Measurements from ENCODE around the gene CTSV.
"Not testable (repeated sequence)": the region's sequence is repeated elsewhere in the genome, so short reads cannot be mapped to it uniquely, and the experiment has no call there.

The CTSV gene

GRCh38 chr9:97039514-97039860 is 545 bp upstream of the CTSV start:
- no peak for TF ChIP-seq CTCF (IDR thresholded peaks at IDR 0.05; ENCODE audit: low read depth, low read length, missing control alignments)

GRCh38 chr9:97023505-97023904 is 15.4 kb downstream of the CTSV start:
- H3K4me3 ChIP-seq (ENCODE audit: low read depth, low read length); DNase-seq (ENCODE audit: low read depth): not testable (repeated sequence)

More at GRCh38 chr9:97039514-97039860, 545 bp upstream of the CTSV start:
- peak overlapping the region; percentile 54 for H3K4me3 ChIP-seq (ENCODE audit: low read depth, low read length)
- DNase-seq (ENCODE audit: low read depth), result no peak

DNA sequence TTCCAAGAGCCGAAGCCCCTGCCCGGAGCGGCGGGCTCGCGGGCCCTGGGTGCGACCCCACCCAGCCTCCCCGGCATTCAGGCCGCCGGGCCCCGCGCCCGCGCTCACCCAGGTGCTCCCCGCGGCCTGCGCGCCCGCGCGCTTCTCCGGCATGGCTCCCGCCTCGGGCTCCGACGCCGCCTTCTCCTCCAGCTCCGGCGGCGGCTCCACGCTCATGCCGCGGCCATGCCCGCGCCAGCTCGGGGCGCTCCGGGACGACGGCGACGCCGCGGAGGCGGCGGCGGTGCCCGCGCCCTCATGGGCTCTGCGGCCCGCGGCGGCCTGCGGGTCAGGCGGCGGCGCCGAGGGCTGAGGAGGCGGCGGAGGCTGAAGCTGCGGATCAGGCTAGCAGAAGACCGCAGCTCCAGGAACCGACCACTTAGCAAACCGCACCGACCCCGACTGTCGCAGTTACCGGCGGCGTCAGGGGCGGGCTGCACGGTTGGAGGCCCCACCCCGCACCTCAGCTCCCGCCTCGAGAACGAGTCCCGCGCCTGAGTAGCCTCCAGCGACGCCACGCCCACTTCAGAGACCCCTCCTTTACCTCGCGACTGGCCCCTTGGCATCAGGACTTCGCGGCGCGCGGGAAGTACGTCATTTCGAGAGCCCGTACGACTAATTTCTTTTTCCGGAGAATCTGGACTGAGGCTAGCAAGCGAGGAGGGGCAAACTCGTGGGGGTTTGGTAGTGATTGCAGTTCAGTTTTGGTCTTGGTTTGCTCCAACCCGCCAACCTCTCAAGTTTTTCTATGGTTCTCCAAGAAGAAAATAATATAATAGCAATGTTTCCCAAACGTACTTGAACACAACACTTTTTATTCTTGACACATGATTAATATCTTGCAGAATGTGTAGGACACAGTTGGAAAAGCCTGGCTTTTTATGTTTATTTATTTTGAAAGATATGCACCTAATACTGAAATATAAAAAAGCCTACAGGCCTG is 25.5 kb downstream of the CTSV start:
- DNase-seq (ENCODE audit: low read depth), result peak; percentile 22
- peak overlapping the region; percentile 65 for H3K4me3 ChIP-seq (ENCODE audit: low read depth, low read length)

DNA sequence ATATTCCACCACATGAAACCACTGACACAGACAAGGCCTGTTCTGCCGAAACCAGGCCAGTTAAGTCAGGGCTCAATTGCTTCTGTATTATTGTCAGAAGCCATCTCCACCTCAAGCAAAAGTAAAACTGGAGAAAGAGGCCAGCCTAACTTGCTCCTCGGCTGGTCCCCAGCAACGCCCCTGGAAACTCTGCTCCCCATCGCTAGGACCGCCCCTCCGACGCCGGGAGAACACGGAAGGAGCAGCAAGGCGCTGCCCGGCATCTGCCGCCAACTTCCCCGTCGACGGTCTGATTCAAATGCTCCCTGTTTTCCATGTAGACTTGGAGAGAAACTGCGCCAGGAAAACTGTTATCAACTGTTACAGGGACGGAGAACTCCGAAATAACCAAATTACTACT is 26.3 kb downstream of the CTSV start:
- H3K4me3 ChIP-seq (ENCODE audit: low read depth, low read length), result peak overlapping the region; percentile 65
- peak; percentile 30 for DNase-seq (ENCODE audit: low read depth)

- H3K4me3 ChIP-seq (ENCODE audit: low read depth, low read length); DNase-seq (ENCODE audit: low read depth): not testable (repeated sequence)
Measured at GRCh38 chr9:97002195-97002594, 36.7 kb downstream of the CTSV start.

GRCh38 chr9:97001338-97001737 is 37.6 kb downstream of the CTSV start:
- not testable (repeated sequence) for DNase-seq (ENCODE audit: low read depth); H3K4me3 ChIP-seq (ENCODE audit: low read depth, low read length)

DNA sequence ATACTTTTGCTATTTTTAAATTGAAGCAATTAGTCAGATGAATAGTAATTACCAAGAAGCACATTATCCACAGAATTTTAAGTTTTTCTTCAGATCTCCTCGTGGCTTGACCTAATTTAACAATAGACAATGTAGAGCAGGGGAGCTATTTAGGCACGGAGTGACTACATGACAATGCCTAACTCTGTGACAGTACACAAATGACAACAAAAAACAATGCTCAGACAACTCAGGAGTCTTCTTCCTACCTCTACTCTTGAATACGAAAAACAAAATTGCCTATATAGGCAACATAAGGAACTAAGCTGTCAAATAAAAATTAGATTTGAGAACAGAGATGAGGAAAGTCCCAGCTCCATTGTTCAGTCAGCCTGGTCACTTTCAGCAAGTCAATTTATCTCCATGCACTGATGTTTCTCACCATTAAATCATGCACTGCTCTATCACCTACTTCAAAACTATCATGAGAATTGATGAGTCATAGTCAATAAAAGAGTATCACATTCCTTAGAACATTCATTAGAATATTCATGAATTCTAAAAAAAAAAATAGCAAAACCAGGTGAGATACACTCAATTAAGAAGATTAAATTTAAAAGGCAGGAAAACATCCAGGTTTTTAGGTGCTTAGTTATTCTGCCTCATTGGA is 38.7 kb downstream of the CTSV start:
- not testable (repeated sequence) for DNase-seq (ENCODE audit: low read depth)

GRCh38 chr9:96999733-97000132 is 39.2 kb downstream of the CTSV start:
- not testable (repeated sequence) for DNase-seq (ENCODE audit: low read depth); H3K4me3 ChIP-seq (ENCODE audit: low read depth, low read length)

More for the DNA sequence above, 38.7 kb downstream of the CTSV start:
- H3K4me3 ChIP-seq (ENCODE audit: low read depth, low read length), result not testable (repeated sequence)

GRCh38 chr9:96997009-96997701 is 41.8 kb downstream of the CTSV start:
- H3K4me3 ChIP-seq (ENCODE audit: low read depth, low read length); DNase-seq (ENCODE audit: low read depth): not testable (repeated sequence)

DNA sequence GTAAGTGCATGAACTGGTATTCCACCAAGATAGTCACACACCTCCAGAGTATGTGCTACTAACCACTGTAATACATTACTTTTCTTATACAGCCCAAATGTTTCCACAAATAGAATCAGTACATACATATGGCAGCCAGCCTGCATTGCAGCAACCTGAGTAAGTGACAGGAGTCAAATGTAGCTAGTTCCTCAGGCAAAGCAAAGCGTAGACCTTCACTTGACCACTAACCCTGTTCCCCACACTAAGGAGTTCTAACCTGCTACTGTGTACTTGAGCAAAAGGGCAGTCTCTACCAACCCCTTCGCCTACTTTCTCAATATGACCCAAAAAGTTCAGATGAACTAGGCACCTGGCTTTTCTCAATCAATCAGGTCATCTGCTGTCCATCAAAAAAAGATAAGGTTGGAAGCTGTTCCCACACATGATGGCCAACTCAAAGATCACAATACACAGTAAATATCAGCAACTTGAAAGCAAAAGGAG is 44.4 kb downstream of the CTSV start:
- DNase-seq (ENCODE audit: low read depth); H3K4me3 ChIP-seq (ENCODE audit: low read depth, low read length): not testable (repeated sequence)

- DNase-seq (ENCODE audit: low read depth), result not testable (repeated sequence)
Measured at GRCh38 chr9:96992303-96992702, 46.6 kb downstream of the CTSV start.

DNA sequence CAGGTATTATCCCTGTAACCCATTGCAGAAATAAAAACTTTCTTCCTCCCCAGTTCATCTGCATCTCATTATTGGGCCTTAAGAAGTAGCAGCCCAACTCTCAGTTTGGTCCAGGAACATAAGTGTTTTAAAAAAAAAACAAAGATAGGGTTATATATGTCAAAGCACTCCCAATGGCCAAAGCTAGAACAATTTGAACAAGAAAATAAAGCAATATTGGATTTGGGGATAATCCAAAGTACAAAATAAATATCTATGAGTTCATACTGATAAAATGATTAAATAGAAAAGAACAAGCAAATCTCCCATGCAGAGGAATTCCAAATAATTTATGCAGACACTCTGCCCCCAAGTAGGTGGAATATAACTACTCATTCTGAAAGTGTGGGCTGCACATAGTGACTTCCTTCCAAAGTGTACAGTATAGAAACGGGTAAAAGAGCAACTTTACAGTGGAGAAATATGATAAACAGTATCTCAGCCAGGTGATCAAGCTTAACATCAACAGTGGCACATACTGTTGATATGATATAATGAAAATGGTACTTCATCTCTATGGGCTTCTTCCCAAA is 49.1 kb downstream of the CTSV start:
- not testable (repeated sequence) for DNase-seq (ENCODE audit: low read depth)

More at GRCh38 chr9:96992303-96992702, 46.6 kb downstream of the CTSV start:
- H3K4me3 ChIP-seq (ENCODE audit: low read depth, low read length), result not testable (repeated sequence)

GRCh38 chr9:96984887-96985286 is 54.1 kb downstream of the CTSV start:
- not testable (repeated sequence) for H3K4me3 ChIP-seq (ENCODE audit: low read depth, low read length); DNase-seq (ENCODE audit: low read depth)

More for the DNA sequence above, 49.1 kb downstream of the CTSV start:
- not testable (repeated sequence) for H3K4me3 ChIP-seq (ENCODE audit: low read depth, low read length)

DNA sequence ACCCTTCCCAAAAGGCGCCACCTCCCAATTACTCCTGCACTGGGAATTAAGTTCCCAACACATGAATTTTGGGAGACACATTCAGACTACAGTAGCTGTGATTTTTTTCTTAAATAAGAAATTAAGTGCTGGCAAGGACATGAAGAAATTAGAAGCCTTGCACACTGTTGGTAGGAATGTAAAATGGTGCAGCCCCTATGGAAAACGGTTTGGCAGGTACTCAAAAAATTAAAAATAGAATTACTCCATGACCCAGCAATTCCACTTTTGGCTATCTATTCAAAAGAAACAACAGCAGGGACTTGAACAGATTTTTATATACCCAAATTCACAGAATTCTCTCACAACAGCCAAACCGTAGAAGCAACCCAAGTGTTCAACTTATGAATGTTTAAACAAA is 54.8 kb downstream of the CTSV start:
- H3K4me3 ChIP-seq (ENCODE audit: low read depth, low read length); DNase-seq (ENCODE audit: low read depth): not testable (repeated sequence)

GRCh38 chr9:96983496-96984122 is 55.3 kb downstream of the CTSV start:
- not testable (repeated sequence) for DNase-seq (ENCODE audit: low read depth); H3K4me3 ChIP-seq (ENCODE audit: low read depth, low read length)

Data from GM12864 (cell line).